Hepatocyte (in vitro differentiated cells): ENCODE measurements around the gene CAT.

Experiments used
- EZH2 ChIP-seq: fragments of 200-600 bp; sonication (generic); IDR thresholded peaks from 2 replicates; pipeline ENCODE4 v1.6.1; 2016; ENCODE audit warnings: antibody characterized with exemption, mild to moderate bottlenecking, borderline replicate concordance
- EZH2phosphoT487 ChIP-seq: fragments of 200-600 bp; sonication (generic); IDR thresholded peaks from one replicate; pipeline ENCODE4 v1.6.1; 2018; ENCODE audit warnings: antibody characterized with exemption, mild to moderate bottlenecking, low read depth, moderate library complexity; ENCODE audit not compliant: unreplicated experiment, severe bottlenecking
- TF ChIP-seq, protein P1 (sequence below): fragments of 200-600 bp; sonication (generic); IDR thresholded peaks from 2 replicates; pipeline ENCODE4 v1.5.1; 2016; ENCODE audit warnings: antibody characterized with exemption, mild to moderate bottlenecking; ENCODE audit not compliant: poor library complexity

DNA sequence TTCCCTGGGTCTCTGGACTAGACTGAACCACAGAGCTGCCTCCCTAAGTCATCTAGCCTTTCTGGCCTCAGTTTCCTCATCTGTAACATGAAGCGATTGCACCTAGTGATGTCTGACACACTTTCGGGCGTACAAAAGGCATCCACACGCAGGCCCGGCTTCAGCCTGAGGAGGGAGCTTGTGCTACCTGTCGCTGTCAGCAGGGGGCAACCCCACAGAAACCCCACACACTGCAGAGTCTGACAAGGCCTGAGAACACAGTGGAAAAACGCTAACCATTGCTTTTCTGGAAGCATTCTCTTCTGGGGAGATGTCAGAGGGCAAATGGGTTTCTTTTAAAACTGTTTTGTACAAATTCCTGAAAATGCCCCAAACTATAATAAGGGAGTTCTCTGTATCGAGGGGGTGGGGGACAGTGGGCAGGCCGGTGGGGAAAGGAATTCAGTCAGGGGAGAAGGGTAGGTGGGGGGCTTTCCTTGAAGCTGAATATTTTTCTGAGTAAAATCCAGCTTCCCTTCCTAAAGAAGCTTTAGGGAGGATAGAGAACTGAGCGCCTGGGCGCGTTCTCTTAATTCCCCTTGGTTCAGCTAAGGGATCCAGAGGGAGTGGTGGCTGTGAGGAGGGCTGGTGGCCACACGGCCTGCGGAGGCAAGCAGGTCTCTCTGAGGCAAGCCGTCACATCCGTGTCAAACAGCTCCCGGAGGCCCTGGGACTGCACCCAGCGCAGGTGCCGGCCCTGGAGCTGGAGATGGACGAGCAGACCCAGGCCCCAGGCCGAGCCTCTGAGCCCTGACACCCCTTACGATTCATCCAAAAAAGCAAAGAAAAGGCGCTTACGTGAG, 74.3 kb downstream of the CAT start:
- TF ChIP-seq, protein P1, sequence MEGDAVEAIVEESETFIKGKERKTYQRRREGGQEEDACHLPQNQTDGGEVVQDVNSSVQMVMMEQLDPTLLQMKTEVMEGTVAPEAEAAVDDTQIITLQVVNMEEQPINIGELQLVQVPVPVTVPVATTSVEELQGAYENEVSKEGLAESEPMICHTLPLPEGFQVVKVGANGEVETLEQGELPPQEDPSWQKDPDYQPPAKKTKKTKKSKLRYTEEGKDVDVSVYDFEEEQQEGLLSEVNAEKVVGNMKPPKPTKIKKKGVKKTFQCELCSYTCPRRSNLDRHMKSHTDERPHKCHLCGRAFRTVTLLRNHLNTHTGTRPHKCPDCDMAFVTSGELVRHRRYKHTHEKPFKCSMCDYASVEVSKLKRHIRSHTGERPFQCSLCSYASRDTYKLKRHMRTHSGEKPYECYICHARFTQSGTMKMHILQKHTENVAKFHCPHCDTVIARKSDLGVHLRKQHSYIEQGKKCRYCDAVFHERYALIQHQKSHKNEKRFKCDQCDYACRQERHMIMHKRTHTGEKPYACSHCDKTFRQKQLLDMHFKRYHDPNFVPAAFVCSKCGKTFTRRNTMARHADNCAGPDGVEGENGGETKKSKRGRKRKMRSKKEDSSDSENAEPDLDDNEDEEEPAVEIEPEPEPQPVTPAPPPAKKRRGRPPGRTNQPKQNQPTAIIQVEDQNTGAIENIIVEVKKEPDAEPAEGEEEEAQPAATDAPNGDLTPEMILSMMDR: peak; percentile 57
- TF ChIP-seq EZH2 (no peak), EZH2phosphoT487 (no peak)
